ENCODE results near the gene RNF13.

- TF ChIP-seq POLR2AphosphoS5 (IDR thresholded peaks at IDR 0.05) (no peak), POLR2A (IDR thresholded peaks at IDR 0.05) (no peak)
Measured at GRCh38 chr3:149900322-149900721, 87.3 kb downstream of the RNF13 start.
